CD14-positive monocyte (primary cell): Measurements from ENCODE around the gene TGM1. TPM values are rescaled to one million over a fixed set of nuclear protein-coding genes. Genes with fewer than 3 reads are reported as not detected.

Experiments
- DNase-seq, 3 donors: peaks; one replicate each; pipeline ENCODE4 v3.0.0-alpha.2; 2011 to 2022
- H2AFZ ChIP-seq: 2 replicates; pipeline ENCODE4 v1.6.0; 2012; ENCODE audit warnings: mild to moderate bottlenecking, low read depth, low read length, inconsistent platforms; ENCODE audit not compliant: insufficient read depth, poor library complexity, severe bottlenecking
- H3K27ac ChIP-seq, 2 donors: 1 replicate in 1 of 2; 2 replicates in 1 of 2; pipeline ENCODE4 v1.5.1; 2012 to 2013; ENCODE audit warnings: low read length in 2 of 2, control low read depth in 1 of 2, inconsistent platforms in 1 of 2, low read depth in 1 of 2, mild to moderate bottlenecking in 1 of 2
- H3K27me3 ChIP-seq, 2 donors: one replicate each; pipeline versions ENCODE4 v1.6.0 to v1.6.1; 2011 to 2013; ENCODE audit warnings: low read length in 2 of 2; ENCODE audit not compliant: control insufficient read depth in 2 of 2, insufficient read depth in 2 of 2
- H3K36me3 ChIP-seq, 2 donors: replicated peaks in 1 of 2; 1 replicate in 1 of 2; 2 replicates in 1 of 2; pipeline versions ENCODE4 v1.5.1 to v1.6.1; 2012 to 2013; ENCODE audit warnings: low read length in 2 of 2, control low read depth in 1 of 2, inconsistent platforms in 1 of 2, mild to moderate bottlenecking in 1 of 2; ENCODE audit not compliant: insufficient read depth in 2 of 2, control insufficient read depth in 1 of 2
- H3K4me1 ChIP-seq, 2 donors: 1 replicate in 1 of 2; 2 replicates in 1 of 2; pipeline versions ENCODE4 v1.5.1 to v1.6.1; 2012 to 2013; ENCODE audit warnings: low read length in 2 of 2, control low read depth in 1 of 2, inconsistent platforms in 1 of 2, mild to moderate bottlenecking in 1 of 2, moderate library complexity in 1 of 2; ENCODE audit not compliant: insufficient read depth in 2 of 2, control insufficient read depth in 1 of 2
- H3K4me2 ChIP-seq: replicated peaks from 2 replicates; pipeline ENCODE3; 2012; ENCODE audit warnings: low read length, moderate library complexity, mild to moderate bottlenecking; ENCODE audit not compliant: poor library complexity, severe bottlenecking; ENCODE audit errors: extremely low read depth
- H3K4me3 ChIP-seq, 3 experiments: fragments of 200-600 bp in 1 of 3; sonication (generic) in 1 of 3; replicated peaks in 1 of 3; 1 replicate in 2 of 3; 2 replicates in 1 of 3; pipeline ENCODE4 v1.5.1; 2011 to 2013; ENCODE audit warnings: low read length in 3 of 3, mild to moderate bottlenecking in 3 of 3, control low read depth in 2 of 3, low read depth in 2 of 3, inconsistent platforms in 1 of 3, moderate library complexity in 1 of 3
- H3K79me2 ChIP-seq: 2 replicates; pipeline ENCODE4 v1.6.0; 2012; ENCODE audit warnings: mild to moderate bottlenecking, control low read depth, inconsistent platforms, low read length, moderate library complexity; ENCODE audit not compliant: insufficient read depth
- H3K9ac ChIP-seq: 2 replicates; pipeline ENCODE4 v1.6.0; 2017; ENCODE audit warnings: low read length, mild to moderate bottlenecking; ENCODE audit not compliant: insufficient read depth, poor library complexity, severe bottlenecking
- H3K9me3 ChIP-seq, 2 donors: replicated peaks in 1 of 2; 1 replicate in 1 of 2; 2 replicates in 1 of 2; pipeline versions ENCODE4 v1.5.1 to v1.6.1; 2012 to 2013; ENCODE audit warnings: low read length in 2 of 2, control low read depth in 1 of 2; ENCODE audit not compliant: control insufficient read depth in 1 of 2, insufficient read depth in 1 of 2
- H4K20me1 ChIP-seq: 2 replicates; pipeline ENCODE4 v1.6.0; 2012; ENCODE audit warnings: mild to moderate bottlenecking, low read length, control low read depth, moderate library complexity; ENCODE audit not compliant: insufficient read depth
- H3K27ac Mint-ChIP-seq, 7 donors: one replicate each; pipeline ENCODE4 v1.8.0; 2020; ENCODE audit warnings: mild to moderate bottlenecking in 7 of 7, mixed read lengths in 7 of 7, moderate library complexity in 6 of 7, inconsistent platforms in 2 of 7
- H3K27me3 Mint-ChIP-seq, 3 donors: one replicate each; pipeline ENCODE4 v1.8.0; 2021 to 2022; ENCODE audit warnings: low read depth in 3 of 3, mild to moderate bottlenecking in 3 of 3, mixed read lengths in 3 of 3, moderate library complexity in 3 of 3, inconsistent platforms in 1 of 3
- H3K36me3 Mint-ChIP-seq, 2 donors: one replicate each; pipeline ENCODE4 v1.8.0; 2020; ENCODE audit warnings: mixed read lengths in 2 of 2, inconsistent platforms in 1 of 2, mild to moderate bottlenecking in 1 of 2
- H3K4me1 Mint-ChIP-seq: one replicate; pipeline ENCODE4 v1.8.0; 2020; ENCODE audit warnings: mild to moderate bottlenecking, mixed read lengths
- H3K4me3 Mint-ChIP-seq, 2 donors: one replicate each; pipeline ENCODE4 v1.8.0; 2020; ENCODE audit warnings: mild to moderate bottlenecking in 2 of 2, mixed read lengths in 2 of 2, moderate library complexity in 1 of 2
- H3K9me3 Mint-ChIP-seq, 7 donors: one replicate each; pipeline ENCODE4 v1.8.0; 2020 to 2022; ENCODE audit warnings: mixed read lengths in 7 of 7, mild to moderate bottlenecking in 6 of 7, moderate library complexity in 6 of 7, inconsistent platforms in 2 of 7
- WGBS: methylation state at CpG from one replicate; pipeline ENCODE4 v1.1.5; 2013; ENCODE audit warnings: missing lambda C conversion rate; ENCODE audit not compliant: insufficient coverage; 5-methylcytosine and 5-hydroxymethylcytosine counted together
- intact Hi-C, 2 donors: fragments of 100-400 bp; cut with micrococcal nuclease; formaldehyde crosslinking; loops; one replicate each; pipeline versions ENCODE4 v1.15.0 to v1.15.1; 2023
- polyA plus RNA-seq, 3 donors: library from polyadenylated mRNA; depleted of rRNA in 1 of 3; unstranded in 2 of 3; stranded (reverse) in 1 of 3; fragments of 300-500 nt in 2 of 3; fragments of >200 nt in 1 of 3; fragmentation: Illumina TruSeq in 2 of 3; gene quantifications; 1 replicate in 2 of 3; 2 replicates in 1 of 3; pipeline ENCODE4 v1.2.3, GENCODE V29; 2012 to 2021
- TF ChIP-seq, protein P1 (sequence below): fragments of 200-600 bp; IDR thresholded peaks from one replicate; pipeline ENCODE4 v1.8.0; 2022; ENCODE audit warnings: antibody characterized with exemption, mild to moderate bottlenecking

The TGM1 gene
- polyA plus RNA-seq, 3 donors: 7.8 TPM; not detected in 2

DNA sequence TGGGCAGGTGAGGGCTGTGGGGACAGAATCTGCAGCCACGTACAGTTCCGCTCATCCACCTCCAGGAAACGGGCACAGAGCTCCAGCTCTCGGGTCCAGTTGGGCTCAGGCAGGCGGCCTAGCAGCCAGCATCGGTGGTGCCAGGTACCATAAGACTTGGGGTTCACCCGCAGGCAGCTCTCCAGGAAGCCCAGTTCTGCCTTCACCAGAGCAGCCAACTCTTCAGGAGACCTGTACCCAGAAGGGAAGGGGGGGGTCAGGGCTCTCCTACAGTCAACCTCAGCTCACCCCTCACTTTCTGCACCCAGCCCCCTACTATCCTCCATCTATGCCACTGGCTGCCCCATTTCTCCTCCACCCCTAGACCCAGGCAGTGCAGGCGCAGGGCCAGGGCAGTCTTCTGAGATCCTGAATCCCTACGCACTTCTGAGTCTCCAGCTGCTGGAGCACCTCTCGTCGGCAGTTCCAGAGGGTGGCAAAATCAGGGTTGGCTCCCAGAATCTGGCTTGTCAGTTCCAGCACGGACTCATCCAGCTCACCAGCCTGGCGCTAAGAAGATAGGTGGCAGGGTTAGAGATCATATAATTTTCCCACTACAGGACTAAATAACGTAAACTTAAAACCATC, 7.0 kb upstream of the TGM1 start:
- H3K9me3 ChIP-seq: no peaks in the 10 kb centered on the region
- Mint-ChIP-seq H3K27ac (peak overlapping the region in 1 of 7 donors; percentile 15), H3K9me3 (peaks cover 0 to 2% (median 0%) of the 10 kb centered on the region in 7 donors), H3K4me3 (peak overlapping the region in 1 of 2 donors; percentile 24), H3K36me3 (peaks cover 43 to 52% of the 10 kb centered on the region in 2 donors), H3K27me3 (peaks cover 0 to 2% (median 0%) of the 10 kb centered on the region in 3 donors), H3K4me1 (peaks cover 44% of the 10 kb centered on the region)
- WGBS: 99% methylated on average over 9 of the region's 14 CpGs
- intact Hi-C loops: loop anchor here in 1 of 2 donors (2.0 kb wide), 1 partner anchor 27 kb away; the partner anchor contains the start of gene TINF2
- peaks cover 41 to 45% of the 10 kb centered on the region in 2 donors for H3K4me1 ChIP-seq
- no peak for DNase-seq
- H3K27me3 ChIP-seq: no peaks in the 10 kb centered on the region
- peaks cover 50 to 52% of the 10 kb centered on the region in 2 donors for H3K36me3 ChIP-seq
- H3K9ac ChIP-seq: no peak overlapping the region
- no peak overlapping the region for H2AFZ ChIP-seq
- H3K4me3 ChIP-seq: no peak overlapping the region
- H3K27ac ChIP-seq: no peak overlapping the region
- TF ChIP-seq, protein P1, sequence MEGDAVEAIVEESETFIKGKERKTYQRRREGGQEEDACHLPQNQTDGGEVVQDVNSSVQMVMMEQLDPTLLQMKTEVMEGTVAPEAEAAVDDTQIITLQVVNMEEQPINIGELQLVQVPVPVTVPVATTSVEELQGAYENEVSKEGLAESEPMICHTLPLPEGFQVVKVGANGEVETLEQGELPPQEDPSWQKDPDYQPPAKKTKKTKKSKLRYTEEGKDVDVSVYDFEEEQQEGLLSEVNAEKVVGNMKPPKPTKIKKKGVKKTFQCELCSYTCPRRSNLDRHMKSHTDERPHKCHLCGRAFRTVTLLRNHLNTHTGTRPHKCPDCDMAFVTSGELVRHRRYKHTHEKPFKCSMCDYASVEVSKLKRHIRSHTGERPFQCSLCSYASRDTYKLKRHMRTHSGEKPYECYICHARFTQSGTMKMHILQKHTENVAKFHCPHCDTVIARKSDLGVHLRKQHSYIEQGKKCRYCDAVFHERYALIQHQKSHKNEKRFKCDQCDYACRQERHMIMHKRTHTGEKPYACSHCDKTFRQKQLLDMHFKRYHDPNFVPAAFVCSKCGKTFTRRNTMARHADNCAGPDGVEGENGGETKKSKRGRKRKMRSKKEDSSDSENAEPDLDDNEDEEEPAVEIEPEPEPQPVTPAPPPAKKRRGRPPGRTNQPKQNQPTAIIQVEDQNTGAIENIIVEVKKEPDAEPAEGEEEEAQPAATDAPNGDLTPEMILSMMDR: no peak
- H4K20me1 ChIP-seq: no peaks in the 10 kb centered on the region
- H3K79me2 ChIP-seq: peaks cover 34% of the 10 kb centered on the region
- H3K4me2 ChIP-seq: peak overlapping the region; percentile 85

DNA sequence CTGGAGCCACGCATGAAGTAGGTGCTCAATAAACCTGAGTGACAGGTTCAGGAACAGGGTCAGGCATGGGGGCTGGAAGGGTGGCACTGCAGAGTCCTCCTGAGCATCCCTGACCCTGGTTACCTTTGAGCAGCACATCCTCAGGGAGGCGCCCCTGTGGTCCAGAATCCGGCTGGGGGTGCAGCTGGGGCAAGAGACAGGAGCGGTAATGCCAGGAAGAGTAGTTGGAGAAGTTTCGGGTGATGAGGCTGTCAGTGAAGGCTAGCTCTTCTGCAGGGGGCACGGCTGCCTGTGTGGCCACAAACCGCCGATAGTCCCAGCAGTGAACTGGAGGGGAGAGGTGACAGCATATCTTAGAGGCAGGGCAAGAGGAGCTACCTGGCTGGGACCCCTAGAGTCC, 6.4 kb upstream of the TGM1 start:
- no peak overlapping the region for H3K27ac Mint-ChIP-seq

More for the DNA sequence above, 6.4 kb upstream of the TGM1 start:
- no peak overlapping the region for H3K4me2 ChIP-seq
- no peak overlapping the region for H3K27ac ChIP-seq
- H3K4me1 Mint-ChIP-seq: peaks cover 41% of the 10 kb centered on the region
- no peak overlapping the region for H2AFZ ChIP-seq
- DNase-seq: no peak
- no peaks in the 10 kb centered on the region for H4K20me1 ChIP-seq
- 97% methylated on average over 7 of the region's 8 CpGs for WGBS
- peaks cover 35 to 38% of the 10 kb centered on the region in 2 donors for H3K4me1 ChIP-seq
- peaks cover 34% of the 10 kb centered on the region for H3K79me2 ChIP-seq
- H3K27me3 ChIP-seq: no peaks in the 10 kb centered on the region
- H3K9ac ChIP-seq: no peak overlapping the region
- H3K4me3 Mint-ChIP-seq: no peak overlapping the region
- intact Hi-C loops: no loop called here
- no peak overlapping the region for H3K4me3 ChIP-seq
- TF ChIP-seq, protein P1: no peak
- H3K27me3 Mint-ChIP-seq: peaks cover 0 to 2% (median 0%) of the 10 kb centered on the region in 3 donors
- H3K36me3 ChIP-seq: peaks cover 55 to 57% of the 10 kb centered on the region in 2 donors
- peaks cover 0 to 2% (median 0%) of the 10 kb centered on the region in 7 donors for H3K9me3 Mint-ChIP-seq
- H3K36me3 Mint-ChIP-seq: peaks cover 49 to 58% of the 10 kb centered on the region in 2 donors
- no peaks in the 10 kb centered on the region for H3K9me3 ChIP-seq
